ENCODE data around the gene ARHGAP42.
A peak's percentile ranks its signal among the peaks of the same experiment; 100 is the strongest.
"Not testable (repeated sequence)": the region's sequence is repeated elsewhere in the genome, so short reads cannot be mapped to it uniquely, and the experiment has no call there.

Gene ARHGAP42

DNA sequence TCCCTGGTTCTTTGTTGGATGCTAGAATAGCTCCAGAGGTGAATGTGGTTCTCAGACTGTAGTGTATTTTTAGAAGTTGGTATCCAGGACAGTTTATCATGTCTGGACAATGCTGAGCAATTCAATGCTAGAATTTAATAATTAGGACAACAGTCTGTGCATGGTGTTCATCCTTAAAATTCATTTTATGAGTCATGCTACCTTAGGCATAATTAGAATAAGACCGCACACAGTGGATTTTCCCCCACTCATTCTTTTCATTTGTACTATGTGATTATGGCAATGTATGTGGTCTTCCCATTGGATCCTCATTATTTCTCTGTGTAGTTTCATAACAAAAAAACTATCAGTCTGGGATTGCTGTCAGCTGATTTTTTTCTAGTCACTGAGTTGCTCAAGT is 196.7 kb downstream of the ARHGAP42 start:
- DNase-seq, result no peak

DNA sequence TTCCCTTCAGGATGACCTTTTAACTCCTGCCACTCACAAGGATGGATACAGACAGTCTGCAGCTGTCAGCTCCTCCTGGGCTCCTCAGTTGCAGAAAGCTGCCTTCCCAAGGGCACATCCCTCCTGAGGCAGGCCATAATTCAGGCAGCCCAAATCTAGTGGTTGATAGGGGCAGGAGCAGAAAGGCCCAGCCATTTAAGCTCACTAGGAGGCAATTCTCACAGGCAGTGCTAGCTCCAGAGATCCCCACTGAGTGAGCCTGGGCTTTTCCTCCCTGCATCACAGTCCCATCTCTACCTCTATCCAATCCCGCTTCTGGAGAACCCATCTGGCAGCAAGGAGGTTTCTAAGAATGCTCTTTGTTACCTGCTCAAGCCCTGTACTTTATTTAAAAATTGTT is 200.6 kb downstream of the ARHGAP42 start:
- DNase-seq, result no peak

DNA sequence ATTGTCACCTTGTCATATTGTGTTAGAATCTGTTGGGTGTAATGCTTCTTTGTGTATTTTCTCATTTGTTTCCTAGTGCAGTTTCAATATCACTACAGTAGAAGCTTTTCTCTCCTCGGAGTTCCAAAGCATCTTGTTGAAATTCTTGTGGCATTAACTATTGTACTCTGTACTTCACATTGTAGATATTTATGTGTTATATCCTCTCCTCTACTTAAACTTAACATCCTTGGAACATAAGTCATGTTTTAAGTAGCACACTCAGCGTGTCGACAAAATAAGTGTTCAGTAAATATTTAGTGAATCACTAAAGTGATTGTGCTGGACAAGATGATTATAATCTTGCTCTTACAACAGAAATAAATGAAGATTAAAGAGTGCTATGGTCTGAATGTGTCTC is 201.7 kb downstream of the ARHGAP42 start:
- DNase-seq, result no peak

DNA sequence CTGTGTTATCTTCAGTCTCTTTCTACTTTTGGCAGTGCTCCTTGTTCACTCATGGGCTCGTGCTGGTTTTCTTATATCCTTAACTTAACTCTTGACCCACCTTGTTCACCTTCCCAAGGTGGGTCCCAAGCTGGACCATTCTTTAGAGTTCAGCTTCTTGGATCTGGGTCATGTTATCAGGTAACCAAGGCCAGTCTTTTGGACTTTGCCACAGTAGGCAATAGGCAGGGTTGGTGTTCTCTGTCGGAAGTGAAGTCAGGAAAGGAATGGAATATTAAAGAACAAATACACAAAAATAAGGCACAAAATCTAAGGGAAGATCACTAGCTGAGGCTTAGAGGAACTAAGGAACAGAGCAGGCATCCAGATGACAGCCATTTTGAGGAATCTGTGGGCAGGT is 202.7 kb downstream of the ARHGAP42 start:
- DNase-seq, result no peak

DNA sequence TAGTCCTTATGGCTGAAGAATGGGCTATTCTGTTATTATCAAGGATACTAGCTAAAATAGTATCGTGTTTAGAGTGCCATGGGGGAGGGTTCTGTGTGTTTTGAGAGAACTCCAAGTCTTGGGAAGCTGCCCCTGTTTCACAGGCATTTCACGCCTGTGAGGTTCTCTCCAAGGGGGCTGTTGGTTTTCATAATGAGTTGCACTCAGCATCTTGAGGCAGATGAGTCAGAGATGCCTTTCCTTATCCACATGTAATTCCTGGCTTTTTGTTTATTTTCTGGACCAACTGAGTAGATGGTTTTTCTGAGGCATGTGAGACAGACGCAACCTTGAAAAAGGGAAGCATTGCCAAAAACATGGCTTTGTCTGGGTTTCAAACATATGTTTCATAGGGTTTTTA is 203.7 kb downstream of the ARHGAP42 start:
- no peak for DNase-seq

DNA sequence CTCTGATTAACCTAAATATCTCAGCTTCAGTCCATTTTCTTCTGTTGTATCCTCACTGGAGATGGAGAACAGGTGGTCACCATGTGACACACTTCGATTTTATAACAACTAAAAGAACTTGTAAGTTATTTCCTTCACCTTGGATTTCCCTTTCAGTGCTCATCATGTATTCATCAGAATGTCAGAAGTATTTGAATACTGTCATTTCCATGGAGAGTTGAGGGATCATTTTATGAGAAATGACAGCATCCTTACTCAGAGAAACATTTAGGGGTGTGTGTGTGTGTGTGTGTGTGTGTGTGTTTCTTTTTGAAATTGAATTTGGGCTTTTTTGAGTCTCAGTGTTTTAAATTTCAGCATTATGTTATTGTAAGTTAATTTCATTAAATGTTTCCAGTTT is 205.8 kb downstream of the ARHGAP42 start:
- DNase-seq, result no peak

DNA sequence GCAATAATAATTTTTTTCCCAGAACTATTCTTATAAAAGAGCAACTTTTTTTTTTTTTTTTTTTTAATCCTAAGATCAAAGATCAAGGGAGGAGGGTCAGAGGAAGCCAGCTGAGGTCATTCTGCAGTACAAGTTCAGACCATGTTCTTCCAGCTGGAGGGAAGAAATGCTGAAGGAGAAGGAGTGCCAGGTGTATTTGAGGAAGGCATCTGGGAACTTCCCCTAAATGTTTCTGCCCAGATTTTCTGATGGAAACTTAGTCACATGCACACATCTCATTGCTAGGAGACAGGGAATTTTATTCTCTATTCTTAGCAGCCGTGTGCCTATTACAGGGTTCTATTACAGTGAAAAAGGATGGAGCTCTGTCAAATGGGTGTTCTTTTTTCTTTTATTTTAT is 208.4 kb downstream of the ARHGAP42 start:
- DNase-seq, result no peak

DNA sequence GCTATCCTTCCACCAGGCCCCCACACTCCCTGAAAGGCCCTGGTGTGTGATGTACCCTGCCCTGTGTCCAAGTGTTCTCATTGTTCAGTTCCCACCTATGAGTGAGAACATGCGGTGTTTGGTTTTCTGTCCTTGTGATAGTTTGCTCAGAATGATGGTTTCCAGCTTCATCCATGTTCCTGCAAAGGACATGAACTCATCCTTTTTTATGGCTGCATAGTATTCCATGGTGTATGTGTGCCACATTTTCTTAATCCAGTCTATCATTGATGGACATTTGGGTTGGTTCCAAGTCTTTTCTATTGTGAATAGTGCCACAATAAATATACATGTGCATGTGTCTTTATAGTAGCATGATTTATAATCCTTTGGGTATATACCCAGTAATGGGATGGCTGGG is 208.9 kb downstream of the ARHGAP42 start:
- DNase-seq, result not testable (repeated sequence)

DNA sequence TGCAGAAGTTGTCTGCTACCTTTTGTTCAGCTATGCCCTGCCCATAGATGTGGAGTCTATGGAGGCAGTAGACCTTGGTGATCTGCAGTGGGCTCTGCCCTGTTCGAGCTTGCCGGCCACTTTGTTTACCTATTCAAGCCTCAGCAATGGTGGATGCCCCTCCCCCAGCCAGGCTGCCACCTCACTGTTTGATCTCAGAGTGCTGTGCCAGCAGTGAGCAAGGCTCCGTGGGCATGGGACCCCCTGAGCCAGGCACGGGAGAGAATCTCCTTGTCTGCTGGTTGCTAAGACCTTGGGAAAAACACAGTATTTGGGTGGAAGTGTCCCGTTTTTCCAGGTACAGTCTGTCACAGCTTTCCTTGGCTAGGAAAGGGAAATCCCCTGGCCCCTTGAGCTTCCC is 214.4 kb downstream of the ARHGAP42 start:
- DNase-seq, result not testable (repeated sequence)

DNA sequence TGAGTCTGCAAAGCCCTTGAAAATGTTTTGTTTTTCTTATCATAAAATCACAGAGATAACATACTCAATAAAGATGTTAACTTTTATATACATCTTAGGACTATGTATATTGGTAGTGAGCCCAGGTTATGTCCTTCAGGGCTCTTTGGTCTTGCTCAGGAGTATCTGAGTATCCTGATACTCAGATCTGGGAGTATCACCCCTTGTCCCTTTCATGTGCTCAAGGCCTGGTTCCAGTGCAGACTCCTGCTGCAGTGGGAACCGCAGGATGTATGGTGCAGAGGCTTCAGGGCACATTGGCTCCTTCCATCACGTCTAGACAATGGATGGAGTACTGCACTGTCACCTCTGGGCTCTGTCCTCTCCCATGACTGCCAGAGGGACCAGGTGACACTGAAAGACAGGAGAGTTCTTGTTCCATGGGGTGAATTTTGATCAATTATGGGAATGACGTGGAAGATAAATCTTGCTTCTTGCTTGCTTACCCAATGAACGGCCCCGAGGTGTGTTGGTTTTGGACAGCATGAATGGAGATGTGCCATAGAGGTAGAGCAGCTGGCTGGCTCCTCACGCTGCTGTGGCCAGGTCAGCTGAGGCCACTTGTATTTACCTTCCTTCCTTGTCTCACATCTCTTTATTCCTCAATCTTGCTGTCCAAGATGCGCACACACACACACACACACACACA is 215.5 kb downstream of the ARHGAP42 start:
- no peak for DNase-seq

DNA sequence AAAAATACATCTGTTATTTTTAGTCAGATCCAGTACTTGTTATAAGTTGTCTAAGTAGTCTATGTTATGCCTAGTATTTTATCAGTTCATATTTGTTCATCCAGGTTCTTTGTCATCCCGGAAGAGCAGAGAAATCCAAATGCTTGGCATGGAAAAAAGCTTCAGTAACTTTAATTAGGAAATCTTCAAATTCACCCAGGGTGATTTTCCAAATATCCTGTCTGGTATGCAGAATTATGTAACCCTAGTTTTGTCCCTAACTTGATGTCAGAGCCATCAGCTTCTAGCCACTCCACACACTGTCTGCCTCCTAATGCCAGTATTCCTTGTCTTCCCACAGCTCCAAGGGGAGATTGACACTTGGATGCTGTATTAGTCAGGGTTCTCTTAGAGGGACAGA is 216.2 kb downstream of the ARHGAP42 start:
- DNase-seq, result no peak

- DNase-seq, result no peak
Observed at GRCh38 chr11:100905684-100906083, 218.6 kb downstream of the ARHGAP42 start.

- no peak for DNase-seq
Observed at GRCh38 chr11:100908746-100909145, 221.7 kb downstream of the ARHGAP42 start.

DNA sequence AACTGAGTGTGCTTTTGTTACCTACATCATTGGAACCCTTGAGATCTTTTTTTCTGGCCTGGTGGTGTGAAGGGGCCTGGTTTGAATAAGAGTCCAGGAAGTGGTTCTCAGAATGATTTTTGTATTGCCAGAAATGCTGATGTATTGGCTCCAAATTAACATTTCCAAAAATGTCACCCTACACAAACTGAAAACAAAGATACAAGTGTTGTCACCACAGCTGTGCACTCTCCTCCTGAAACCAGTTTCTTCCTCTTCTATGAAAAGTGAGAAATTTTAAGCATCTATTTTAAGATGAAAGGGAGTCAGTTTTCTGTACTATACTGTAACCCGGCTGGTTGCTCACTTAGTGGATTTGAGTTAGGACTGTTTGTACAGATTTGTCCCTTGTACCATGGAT is 223.7 kb downstream of the ARHGAP42 start:
- DNase-seq, result no peak

DNA sequence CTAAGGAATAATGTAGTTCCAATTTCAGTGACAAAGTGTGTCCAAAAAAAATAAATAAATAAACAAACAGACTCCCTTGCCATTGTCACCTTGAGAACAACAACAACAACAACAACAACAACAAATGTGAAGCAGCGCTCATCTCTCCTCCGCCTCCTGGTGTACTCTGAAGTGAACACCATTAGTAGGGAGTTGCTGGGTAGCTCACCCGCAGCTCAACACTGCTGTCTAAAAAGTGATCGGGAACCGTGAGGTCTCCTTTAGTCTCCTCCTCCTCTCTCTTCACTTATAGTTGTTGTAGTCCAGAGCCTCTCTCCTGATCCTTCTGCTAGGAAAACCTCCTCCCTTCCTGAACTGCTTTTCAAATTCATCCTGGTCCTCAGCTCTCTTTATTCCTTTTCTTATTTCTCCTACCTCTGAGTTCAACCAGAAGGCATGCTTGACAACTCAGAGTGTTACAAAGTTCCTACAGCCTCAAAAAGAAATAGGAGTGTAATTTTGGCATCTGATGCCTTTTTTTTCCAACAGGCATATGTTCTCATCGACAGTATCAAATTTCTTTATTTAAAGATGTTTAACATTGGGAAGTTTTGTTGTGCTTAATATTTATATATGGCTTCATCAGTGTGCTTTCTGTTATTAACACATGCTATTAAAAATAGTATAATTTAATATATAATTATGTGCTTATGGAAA is 227.5 kb downstream of the ARHGAP42 start:
- no peak for DNase-seq

DNA sequence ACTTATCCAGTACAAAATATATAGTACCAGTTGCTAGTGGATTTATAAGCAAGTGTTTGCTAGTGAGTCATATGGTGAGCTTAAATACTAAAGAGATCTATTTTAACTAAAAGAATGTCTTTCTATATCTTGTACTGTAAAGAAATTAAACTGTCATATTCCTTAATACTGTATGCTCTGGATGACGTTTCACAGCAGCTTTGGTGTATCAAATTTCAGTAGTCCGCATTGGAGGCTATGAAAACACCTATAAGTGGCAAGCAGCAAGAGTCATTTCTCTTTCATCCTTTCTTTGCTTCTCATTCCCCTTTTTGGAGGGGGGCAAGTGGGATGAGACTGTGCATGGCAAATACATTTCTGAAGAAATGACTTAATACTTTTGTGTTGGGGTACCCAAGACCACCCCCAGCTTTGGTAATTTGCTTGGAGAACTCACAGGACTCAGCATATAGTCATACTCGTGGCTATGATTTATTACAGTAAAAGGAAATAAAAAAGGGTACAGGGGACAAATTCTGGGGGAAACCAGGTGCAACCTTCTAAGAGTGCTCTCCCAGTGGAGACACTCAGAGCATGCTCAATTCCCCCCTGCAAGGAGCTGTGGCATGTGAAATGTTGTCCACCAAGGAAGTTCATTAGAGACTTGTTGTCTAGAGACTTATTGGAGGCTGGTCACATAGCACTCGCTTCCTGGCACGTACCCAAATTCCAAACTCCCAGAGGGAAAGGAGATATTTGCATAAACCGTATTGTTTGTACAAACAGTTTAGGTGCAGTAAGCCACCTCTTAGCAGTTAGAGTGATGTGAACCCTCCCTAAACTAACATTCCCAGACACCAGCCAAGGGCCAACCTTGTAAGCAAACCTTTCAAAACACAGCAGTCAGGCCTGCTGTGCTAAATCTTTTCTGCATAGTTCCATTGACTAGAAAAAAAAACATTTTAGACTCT is 231.7 kb downstream of the ARHGAP42 start:
- peak; percentile 64 for DNase-seq

GRCh38 chr11:100920593-100920992 is 233.5 kb downstream of the ARHGAP42 start:
- no peak for DNase-seq

DNA sequence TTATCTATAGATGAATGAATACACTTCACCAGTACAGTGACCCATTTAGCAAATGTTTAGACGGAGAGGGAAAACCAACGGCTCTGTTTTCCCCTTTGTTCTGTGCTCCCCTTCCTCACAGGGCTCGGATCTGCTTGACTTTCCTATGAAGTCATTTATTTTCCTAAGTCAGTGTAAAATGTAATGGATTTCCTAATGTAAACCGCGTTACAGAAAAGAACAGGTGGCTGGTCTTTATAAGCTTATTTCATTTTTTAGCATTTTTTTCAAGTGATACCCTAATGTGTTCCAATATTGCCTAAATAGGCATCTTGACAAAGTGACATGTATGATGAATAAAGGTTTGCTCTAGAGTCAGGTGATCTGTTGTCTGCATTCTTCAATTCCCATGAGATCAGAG is 235.0 kb downstream of the ARHGAP42 start:
- DNase-seq, result no peak

GRCh38 chr11:100923555-100923954 is 236.5 kb downstream of the ARHGAP42 start:
- no peak for DNase-seq

DNA sequence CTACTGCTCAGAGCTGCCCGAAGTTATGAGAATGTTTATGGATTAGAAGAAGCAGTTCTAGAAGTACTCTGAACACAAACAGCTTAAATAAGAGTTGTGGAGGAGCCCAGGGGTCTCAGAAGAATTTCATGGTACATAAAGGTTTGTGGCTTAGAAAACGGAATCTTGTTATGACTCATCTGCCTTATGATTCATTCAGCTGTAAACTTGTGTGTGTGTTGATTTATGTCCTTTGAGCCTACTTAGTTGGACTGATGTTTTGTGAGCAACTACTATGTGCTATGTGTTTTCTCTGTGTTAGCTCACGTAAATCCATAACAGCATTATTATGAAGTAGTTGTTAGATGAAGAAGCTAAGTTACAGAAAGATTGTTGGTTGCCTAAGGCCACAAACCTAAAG is 238.8 kb downstream of the ARHGAP42 start:
- DNase-seq, result no peak

DNA sequence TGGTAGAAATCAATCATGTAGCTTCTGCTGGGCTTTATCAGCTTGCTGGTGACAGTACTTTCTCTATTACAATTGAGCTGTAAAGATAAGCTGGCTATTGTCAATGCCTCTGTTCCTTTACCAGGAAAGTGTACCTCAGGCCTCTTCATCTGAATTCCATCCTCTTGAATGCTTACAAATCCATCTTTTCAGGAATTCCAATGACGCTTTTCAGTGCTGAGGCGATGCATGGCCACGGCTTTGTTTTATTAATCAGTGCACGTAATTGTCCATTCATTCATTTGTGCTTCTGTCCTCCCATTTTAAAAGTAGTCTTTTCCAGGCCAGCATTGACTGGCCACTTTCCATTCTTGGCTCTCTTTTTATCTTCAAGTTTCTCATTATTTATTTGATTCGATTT is 240.5 kb downstream of the ARHGAP42 start:
- DNase-seq, result no peak

- DNase-seq, result no peak
Observed at GRCh38 chr11:100928426-100928825, 241.3 kb downstream of the ARHGAP42 start.

DNA sequence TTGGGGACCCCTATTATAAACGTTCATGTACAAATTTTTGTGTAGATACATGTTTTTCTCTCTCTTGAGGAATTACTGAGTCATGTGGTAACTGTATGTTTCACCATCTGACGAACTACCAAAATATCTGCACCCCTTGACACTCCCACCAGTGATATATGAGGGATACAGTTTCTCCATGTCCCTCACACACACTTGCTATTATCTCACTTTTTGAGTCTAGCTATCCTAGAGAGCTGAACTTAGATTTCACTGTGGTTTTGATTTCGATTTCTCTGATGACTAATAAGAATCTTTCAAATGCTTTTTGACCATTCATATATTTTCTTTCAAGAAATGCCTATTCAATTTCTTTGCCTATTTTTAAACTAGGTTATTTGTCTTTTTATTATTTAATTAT is 242.3 kb downstream of the ARHGAP42 start:
- DNase-seq, result no peak

Measured in COR-L47 (cell line).